ENCODE measurements around the gene PECR.

Gene PECR

GRCh38 chr2:216081487-216082116, at the start of gene PECR, which contains the start of gene TMEM169:
Gene PECR, minus strand, starts transcription at chr2:216081809. Its CDS starts 68 bp downstream, at chr2:216081741.
Gene TMEM169, plus strand, starts transcription at chr2:216081919. Its CDS starts 14,045 bp downstream, at chr2:216095964.
- peak; percentile 90 for DNase-seq

- no peak for DNase-seq
Observed at GRCh38 chr2:216130346-216130971, 48.9 kb upstream of the PECR start.

GRCh38 chr2:216126943-216127342, 45.3 kb upstream of the PECR start:
- no peak for DNase-seq

GRCh38 chr2:216121255-216121654, 39.6 kb upstream of the PECR start:
- DNase-seq: no peak

- no peak for DNase-seq
Observed at GRCh38 chr2:216119986-216120385, 38.4 kb upstream of the PECR start.

- no peak for DNase-seq
Observed at GRCh38 chr2:216119146-216119545, 37.5 kb upstream of the PECR start.

- no peak for DNase-seq
Observed at GRCh38 chr2:216118474-216118873, 36.9 kb upstream of the PECR start.

GRCh38 chr2:216117561-216118340, 36.1 kb upstream of the PECR start:
- DNase-seq: no peak

GRCh38 chr2:216116418-216116817, 34.8 kb upstream of the PECR start:
- DNase-seq: no peak

GRCh38 chr2:216114714-216115531, 33.3 kb upstream of the PECR start:
- DNase-seq: peak; percentile 99

- DNase-seq: no peak
Observed at GRCh38 chr2:216114382-216114713, 32.7 kb upstream of the PECR start.

GRCh38 chr2:216113572-216113971, 32.0 kb upstream of the PECR start:
- no peak for DNase-seq

- DNase-seq: no peak
Observed at GRCh38 chr2:216112926-216113325, 31.3 kb upstream of the PECR start.

GRCh38 chr2:216111122-216111521, 29.5 kb upstream of the PECR start:
- DNase-seq: no peak

GRCh38 chr2:216110620-216111019, 29.0 kb upstream of the PECR start:
- DNase-seq: no peak

- DNase-seq: no peak
Observed at GRCh38 chr2:216109962-216110614, 28.5 kb upstream of the PECR start.

- DNase-seq: peak; percentile 98
Observed at GRCh38 chr2:216108967-216109921, 27.6 kb upstream of the PECR start, which contains the start of gene XRCC5. Gene XRCC5, plus strand, starts transcription at chr2:216109348. Its CDS starts 89 bp downstream, at chr2:216109437.

GRCh38 chr2:216108310-216108966, 26.8 kb upstream of the PECR start:
- DNase-seq: no peak

GRCh38 chr2:216107760-216108159, 26.2 kb upstream of the PECR start:
- DNase-seq: no peak

GRCh38 chr2:216107320-216107719, 25.7 kb upstream of the PECR start:
- DNase-seq: no peak

GRCh38 chr2:216104691-216105090, 23.1 kb upstream of the PECR start:
- DNase-seq: no peak
